Erythroblast (primary cell): ENCODE data around the gene RNF14.

ENCODE experiments used
- DNase-seq, 2 experiments: peaks; one replicate each; lab custom pipeline; 2025; lab: John Stamatoyannopoulos, UW
- GATA1 ChIP-seq: IDR thresholded peaks from 2 replicates; pipeline ENCODE4 v1.6.1; 2011; ENCODE audit warnings: low read depth, mild to moderate bottlenecking, control low read depth, low read length, moderate library complexity
- POLR2A ChIP-seq: IDR thresholded peaks from 2 replicates; pipeline ENCODE4 v1.6.1; 2011; ENCODE audit warnings: mild to moderate bottlenecking, low read length

The RNF14 gene

GRCh38 chr5:142008813-142009212, 39.9 kb downstream of the RNF14 start:
- TF ChIP-seq GATA1, result no peak
- TF ChIP-seq POLR2A, result no peak
- no peak for DNase-seq

GRCh38 chr5:142009886-142010285, 41.0 kb downstream of the RNF14 start:
- no peak for TF ChIP-seq POLR2A
- no peak for TF ChIP-seq GATA1
- no peak for DNase-seq

GRCh38 chr5:142011572-142012185, 42.8 kb downstream of the RNF14 start:
- DNase-seq, result no peak
- no peak for TF ChIP-seq GATA1
- no peak for TF ChIP-seq POLR2A

GRCh38 chr5:142012186-142012785, 43.4 kb downstream of the RNF14 start:
- DNase-seq, result peak; percentile 66 to 80
- no peak for TF ChIP-seq POLR2A

GRCh38 chr5:142012792-142013388, 44.0 kb downstream of the RNF14 start, which contains the start of gene GNPDA1:
Gene GNPDA1, minus strand, starts transcription at chr5:142013027. Its CDS starts 992 bp downstream, at chr5:142012035.
- TF ChIP-seq POLR2A (peak; percentile 85), GATA1 (no peak)
- peak; percentile 87 to 92 for DNase-seq

- DNase-seq, result peak; percentile 55 to 81
- no peak for TF ChIP-seq GATA1
- no peak for TF ChIP-seq POLR2A
Observed at GRCh38 chr5:142013734-142014521, 45.0 kb downstream of the RNF14 start.

DNA sequence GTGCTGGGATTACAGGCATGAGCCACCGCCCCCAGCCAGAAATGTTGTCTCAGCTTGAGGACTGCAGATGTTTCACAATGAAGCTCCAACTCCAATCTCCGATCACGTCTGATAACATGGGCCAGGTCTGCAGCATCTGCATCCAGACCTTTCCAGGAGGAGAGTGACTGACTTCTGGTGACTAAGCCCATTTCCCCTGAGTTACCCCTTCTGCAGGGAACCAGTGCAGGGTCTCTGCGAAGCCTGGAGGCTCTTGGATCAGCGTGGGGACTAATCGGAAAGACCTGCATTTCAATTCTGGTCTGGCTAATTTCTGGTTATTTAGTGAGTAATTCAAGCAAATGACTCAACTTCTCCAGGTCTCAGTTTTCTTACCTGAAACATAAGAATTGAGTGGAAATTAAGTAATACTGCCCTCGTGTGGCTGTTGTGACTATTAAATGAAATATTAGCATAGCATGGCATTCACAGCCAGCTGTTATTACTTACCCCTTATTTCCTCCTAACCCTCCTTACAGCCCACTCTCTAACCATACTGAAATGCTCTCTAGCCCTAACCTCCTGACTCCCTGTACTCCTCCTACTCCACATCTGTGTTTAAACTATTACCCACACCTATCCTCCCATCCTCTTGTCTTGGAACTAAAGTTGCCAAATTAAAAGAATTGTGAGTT, 46.1 kb downstream of the RNF14 start:
- peak; percentile 65 to 77 for DNase-seq

GRCh38 chr5:142015781-142016533, 47.1 kb downstream of the RNF14 start:
- peak; percentile 24 for TF ChIP-seq POLR2A
- no peak for TF ChIP-seq GATA1
- DNase-seq, result peak in 1 of 2 experiments; percentile 18

More for the DNA sequence above, 46.1 kb downstream of the RNF14 start:
- no peak for TF ChIP-seq GATA1

- DNase-seq, result no peak
- TF ChIP-seq POLR2A, result no peak
- no peak for TF ChIP-seq GATA1
Observed at GRCh38 chr5:142016556-142016955, 47.7 kb downstream of the RNF14 start.

GRCh38 chr5:142017832-142018427, 49.0 kb downstream of the RNF14 start:
- no peak for TF ChIP-seq POLR2A
- no peak for TF ChIP-seq GATA1
- no peak for DNase-seq

DNA sequence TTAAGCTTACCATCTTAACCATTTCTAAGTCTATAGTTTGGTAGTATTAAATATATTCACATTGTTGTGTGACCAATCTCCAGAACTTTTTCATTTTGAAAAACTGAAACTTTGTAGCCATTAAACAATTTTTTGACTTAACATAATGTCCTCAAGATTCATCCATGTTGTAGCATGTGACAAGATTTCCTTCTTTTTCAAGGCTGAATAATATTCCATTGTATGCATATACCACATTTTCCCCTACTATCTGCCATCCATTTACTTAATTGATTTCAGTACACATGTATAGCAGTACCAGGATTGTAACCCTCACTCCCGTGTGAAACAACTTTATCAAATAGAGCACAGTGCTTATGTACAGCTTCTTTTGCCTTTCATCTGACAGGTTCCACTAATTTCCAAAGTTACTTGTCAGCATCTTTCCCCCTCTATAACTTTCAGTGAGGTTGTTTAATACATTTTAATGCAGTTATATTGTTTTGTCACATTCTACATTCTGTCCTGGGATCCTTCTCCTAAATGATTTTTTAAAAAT, 51.3 kb downstream of the RNF14 start:
- TF ChIP-seq POLR2A (no peak), GATA1 (no peak)
- DNase-seq, result no peak

- DNase-seq, result no peak
- no peak for TF ChIP-seq POLR2A
- no peak for TF ChIP-seq GATA1
Observed at GRCh38 chr5:142023836-142024235, 54.9 kb downstream of the RNF14 start.
